ENCODE results near the gene CARNS1. TPM values are rescaled to one million over a fixed set of nuclear protein-coding genes. Genes with fewer than 3 reads are reported as not detected.

CARNS1 gene
- total RNA-seq, 1 experiment from 2014 or later: 1.1 TPM

- Mint-ChIP-seq H3K27me3 (ENCODE audit: low read depth) (no peaks in the 10 kb centered on the region; the same call in 1 of the 2 replicates), H3K9me3 (no peaks in the 10 kb centered on the region), H3K4me3 (peak overlapping the region in 1 of 2 experiments; percentile 7; a peak in 3 of 5 replicates), H3K4me1 (peaks cover 5 to 11% of the 10 kb centered on the region in 2 experiments), H3K27ac (peak overlapping the region in 2 of 3 experiments; percentile 15 to 86; a peak in 3 of 7 replicates), H3K36me3 (ENCODE audit: insufficient read depth in 1 of 3, low read depth in 3 of 3) (peaks cover 9 to 36% (median 31%) of the 10 kb centered on the region in 3 experiments; a peak in 6 of 7 replicates)
- Histone ChIP-seq H2BK120ac (ENCODE audit: low read depth, low read length, poor library complexity, severe bottlenecking) (no peak overlapping the region), H3K27ac (ENCODE audit: insufficient read length, low read depth, low read length) (no peak overlapping the region), H3T11ph (ENCODE audit: low read length) (no peak overlapping the region), H3K9me3 (ENCODE audit: control insufficient read depth, low read depth, low read length) (no peaks in the 10 kb centered on the region), H3K4me1 (ENCODE audit: insufficient read depth, low read length) (no peaks in the 10 kb centered on the region; the same call in 1 of the 2 replicates), H2AFZ (ENCODE audit: low read length) (no peak overlapping the region), H3K4me2 (ENCODE audit: insufficient read depth, insufficient read length, low read length) (no peak overlapping the region), H2BK20ac (ENCODE audit: low read depth, low read length, poor library complexity, severe bottlenecking) (no peak overlapping the region), H3K14ac (ENCODE audit: insufficient read depth, low read length) (no peak overlapping the region), H3K4ac (ENCODE audit: low read depth, low read length) (no peak overlapping the region), H2BK5ac (ENCODE audit: insufficient read length, low read length) (no peak overlapping the region), H4K20me1 (ENCODE audit: control insufficient read depth, insufficient read depth, insufficient read length) (no peaks in the 10 kb centered on the region), H3K56ac (ENCODE audit: insufficient read length, low read depth, low read length) (no peak overlapping the region), H3K9ac (ENCODE audit: extremely low read depth, insufficient read length, low read length) (no peak overlapping the region), H3K27me3 (ENCODE audit: insufficient read depth, low read length) (no peaks in the 10 kb centered on the region), H4K5ac (ENCODE audit: insufficient read length, low read depth, low read length) (no peak overlapping the region), H3K23me2 (ENCODE audit: insufficient read length, low read depth, low read length, poor library complexity, severe bottlenecking) (peaks cover 4% of the 10 kb centered on the region), H2BK12ac (ENCODE audit: insufficient read length, low read depth, low read length) (no peak overlapping the region), H2BK15ac (ENCODE audit: low read depth, low read length) (no peak overlapping the region), H3K23ac (ENCODE audit: insufficient read length, low read depth, low read length) (no peak overlapping the region), H4K8ac (replicated peaks; ENCODE audit: insufficient read length, low read depth, low read length) (no peak overlapping the region), H3K18ac (ENCODE audit: insufficient read length, low read depth, low read length) (no peak overlapping the region), H4K91ac (ENCODE audit: insufficient read length, low read depth, low read length) (no peak overlapping the region), H2AK5ac (ENCODE audit: insufficient read length, low read length) (no peak overlapping the region), H3K79me1 (ENCODE audit: insufficient read depth, low read depth, low read length, poor library complexity, severe bottlenecking) (no peaks in the 10 kb centered on the region), H3K79me2 (ENCODE audit: insufficient read depth, low read length) (no peaks in the 10 kb centered on the region; the same call in 1 of the 2 replicates)
- no CpG with 5 or more reads among the region's 24 CpGs for WGBS (ENCODE audit: extremely low coverage, insufficient read length, low lambda C conversion rate)
- no peak for DNase-seq
- TF ChIP-seq, protein P1, sequence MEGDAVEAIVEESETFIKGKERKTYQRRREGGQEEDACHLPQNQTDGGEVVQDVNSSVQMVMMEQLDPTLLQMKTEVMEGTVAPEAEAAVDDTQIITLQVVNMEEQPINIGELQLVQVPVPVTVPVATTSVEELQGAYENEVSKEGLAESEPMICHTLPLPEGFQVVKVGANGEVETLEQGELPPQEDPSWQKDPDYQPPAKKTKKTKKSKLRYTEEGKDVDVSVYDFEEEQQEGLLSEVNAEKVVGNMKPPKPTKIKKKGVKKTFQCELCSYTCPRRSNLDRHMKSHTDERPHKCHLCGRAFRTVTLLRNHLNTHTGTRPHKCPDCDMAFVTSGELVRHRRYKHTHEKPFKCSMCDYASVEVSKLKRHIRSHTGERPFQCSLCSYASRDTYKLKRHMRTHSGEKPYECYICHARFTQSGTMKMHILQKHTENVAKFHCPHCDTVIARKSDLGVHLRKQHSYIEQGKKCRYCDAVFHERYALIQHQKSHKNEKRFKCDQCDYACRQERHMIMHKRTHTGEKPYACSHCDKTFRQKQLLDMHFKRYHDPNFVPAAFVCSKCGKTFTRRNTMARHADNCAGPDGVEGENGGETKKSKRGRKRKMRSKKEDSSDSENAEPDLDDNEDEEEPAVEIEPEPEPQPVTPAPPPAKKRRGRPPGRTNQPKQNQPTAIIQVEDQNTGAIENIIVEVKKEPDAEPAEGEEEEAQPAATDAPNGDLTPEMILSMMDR (conservative IDR thresholded peaks at IDR 0.05): no peak
Measured at GRCh38 chr11:67431346-67432249, 16.1 kb downstream of the CARNS1 start.
